ENCODE data around the gene ACBD7.

ACBD7 gene

DNA sequence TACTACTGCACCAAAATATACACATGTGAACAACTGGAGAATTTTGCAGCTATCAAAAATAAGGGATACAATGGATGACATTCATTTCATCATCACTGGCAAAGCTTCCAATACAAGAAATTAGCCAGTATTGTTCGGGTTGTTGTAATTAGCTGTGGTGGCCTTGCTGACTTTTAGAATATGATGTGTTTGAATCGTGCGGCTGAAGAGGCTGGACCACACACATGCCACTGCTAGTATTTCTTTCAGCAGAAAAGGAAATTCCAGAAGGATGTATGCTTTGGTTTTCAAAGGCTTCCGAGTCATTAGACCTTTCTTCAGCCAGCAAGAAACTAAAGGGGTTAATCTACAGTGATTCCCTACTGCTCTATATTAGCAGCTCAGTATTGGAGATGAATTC is 25.2 kb upstream of the ACBD7 start:
- H3K4me1 ChIP-seq (ENCODE audit: control insufficient read depth, insufficient read depth, low read length): no peaks in the 10 kb centered on the region
- H3K4me3 ChIP-seq (ENCODE audit: low read depth, low read length): no peak overlapping the region
- TF ChIP-seq ZNF274 (IDR thresholded peaks at IDR 0.05; ENCODE audit: low read length): no peak
- TF ChIP-seq ZNF274 (tag by site-specific recombination; IDR thresholded peaks at IDR 0.05; ENCODE audit: borderline replicate concordance): no peak
- no peak for TF ChIP-seq ZNF654 (tag by site-specific recombination; IDR thresholded peaks at IDR 0.05; ENCODE audit: low read depth)
- TF ChIP-seq GLIS1 (tag by site-specific recombination; IDR thresholded peaks at IDR 0.05): no peak
- TF ChIP-seq IKZF3 (tag by site-specific recombination; IDR thresholded peaks at IDR 0.05): no peak
- TF ChIP-seq, protein P1, sequence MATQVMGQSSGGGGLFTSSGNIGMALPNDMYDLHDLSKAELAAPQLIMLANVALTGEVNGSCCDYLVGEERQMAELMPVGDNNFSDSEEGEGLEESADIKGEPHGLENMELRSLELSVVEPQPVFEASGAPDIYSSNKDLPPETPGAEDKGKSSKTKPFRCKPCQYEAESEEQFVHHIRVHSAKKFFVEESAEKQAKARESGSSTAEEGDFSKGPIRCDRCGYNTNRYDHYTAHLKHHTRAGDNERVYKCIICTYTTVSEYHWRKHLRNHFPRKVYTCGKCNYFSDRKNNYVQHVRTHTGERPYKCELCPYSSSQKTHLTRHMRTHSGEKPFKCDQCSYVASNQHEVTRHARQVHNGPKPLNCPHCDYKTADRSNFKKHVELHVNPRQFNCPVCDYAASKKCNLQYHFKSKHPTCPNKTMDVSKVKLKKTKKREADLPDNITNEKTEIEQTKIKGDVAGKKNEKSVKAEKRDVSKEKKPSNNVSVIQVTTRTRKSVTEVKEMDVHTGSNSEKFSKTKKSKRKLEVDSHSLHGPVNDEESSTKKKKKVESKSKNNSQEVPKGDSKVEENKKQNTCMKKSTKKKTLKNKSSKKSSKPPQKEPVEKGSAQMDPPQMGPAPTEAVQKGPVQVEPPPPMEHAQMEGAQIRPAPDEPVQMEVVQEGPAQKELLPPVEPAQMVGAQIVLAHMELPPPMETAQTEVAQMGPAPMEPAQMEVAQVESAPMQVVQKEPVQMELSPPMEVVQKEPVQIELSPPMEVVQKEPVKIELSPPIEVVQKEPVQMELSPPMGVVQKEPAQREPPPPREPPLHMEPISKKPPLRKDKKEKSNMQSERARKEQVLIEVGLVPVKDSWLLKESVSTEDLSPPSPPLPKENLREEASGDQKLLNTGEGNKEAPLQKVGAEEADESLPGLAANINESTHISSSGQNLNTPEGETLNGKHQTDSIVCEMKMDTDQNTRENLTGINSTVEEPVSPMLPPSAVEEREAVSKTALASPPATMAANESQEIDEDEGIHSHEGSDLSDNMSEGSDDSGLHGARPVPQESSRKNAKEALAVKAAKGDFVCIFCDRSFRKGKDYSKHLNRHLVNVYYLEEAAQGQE (tag by site-specific recombination; IDR thresholded peaks at IDR 0.05): no peak
- TF ChIP-seq KLF8 (tag by site-specific recombination; IDR thresholded peaks at IDR 0.05): no peak
- no peak for TF ChIP-seq MZF1 (tag by site-specific recombination; IDR thresholded peaks at IDR 0.05; ENCODE audit: borderline replicate concordance)
- no peak for TF ChIP-seq ZEB2 (tag by site-specific recombination; IDR thresholded peaks at IDR 0.05)
- TF ChIP-seq ZNF791 (tag by site-specific recombination; IDR thresholded peaks at IDR 0.05): no peak
- TF ChIP-seq ZNF433 (tag by site-specific recombination; IDR thresholded peaks at IDR 0.05; ENCODE audit: low read depth): no peak
- no peak for TF ChIP-seq ZNF37A (tag by site-specific recombination; IDR thresholded peaks at IDR 0.05)
- no peak for TF ChIP-seq ZIC2 (tag by site-specific recombination; IDR thresholded peaks at IDR 0.05)
- no peak for TF ChIP-seq ZNF660 (tag by site-specific recombination; IDR thresholded peaks at IDR 0.05)
- no peak for TF ChIP-seq BCL11A (tag by site-specific recombination; IDR thresholded peaks at IDR 0.05; ENCODE audit: low read depth)
- TF ChIP-seq, protein P2, sequence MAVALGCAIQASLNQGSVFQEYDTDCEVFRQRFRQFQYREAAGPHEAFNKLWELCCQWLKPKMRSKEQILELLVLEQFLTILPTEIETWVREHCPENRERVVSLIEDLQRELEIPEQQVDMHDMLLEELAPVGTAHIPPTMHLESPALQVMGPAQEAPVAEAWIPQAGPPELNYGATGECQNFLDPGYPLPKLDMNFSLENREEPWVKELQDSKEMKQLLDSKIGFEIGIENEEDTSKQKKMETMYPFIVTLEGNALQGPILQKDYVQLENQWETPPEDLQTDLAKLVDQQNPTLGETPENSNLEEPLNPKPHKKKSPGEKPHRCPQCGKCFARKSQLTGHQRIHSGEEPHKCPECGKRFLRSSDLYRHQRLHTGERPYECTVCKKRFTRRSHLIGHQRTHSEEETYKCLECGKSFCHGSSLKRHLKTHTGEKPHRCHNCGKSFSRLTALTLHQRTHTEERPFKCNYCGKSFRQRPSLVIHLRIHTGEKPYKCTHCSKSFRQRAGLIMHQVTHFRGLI (tag by site-specific recombination; IDR thresholded peaks at IDR 0.05): no peak
- TF ChIP-seq, protein P3, sequence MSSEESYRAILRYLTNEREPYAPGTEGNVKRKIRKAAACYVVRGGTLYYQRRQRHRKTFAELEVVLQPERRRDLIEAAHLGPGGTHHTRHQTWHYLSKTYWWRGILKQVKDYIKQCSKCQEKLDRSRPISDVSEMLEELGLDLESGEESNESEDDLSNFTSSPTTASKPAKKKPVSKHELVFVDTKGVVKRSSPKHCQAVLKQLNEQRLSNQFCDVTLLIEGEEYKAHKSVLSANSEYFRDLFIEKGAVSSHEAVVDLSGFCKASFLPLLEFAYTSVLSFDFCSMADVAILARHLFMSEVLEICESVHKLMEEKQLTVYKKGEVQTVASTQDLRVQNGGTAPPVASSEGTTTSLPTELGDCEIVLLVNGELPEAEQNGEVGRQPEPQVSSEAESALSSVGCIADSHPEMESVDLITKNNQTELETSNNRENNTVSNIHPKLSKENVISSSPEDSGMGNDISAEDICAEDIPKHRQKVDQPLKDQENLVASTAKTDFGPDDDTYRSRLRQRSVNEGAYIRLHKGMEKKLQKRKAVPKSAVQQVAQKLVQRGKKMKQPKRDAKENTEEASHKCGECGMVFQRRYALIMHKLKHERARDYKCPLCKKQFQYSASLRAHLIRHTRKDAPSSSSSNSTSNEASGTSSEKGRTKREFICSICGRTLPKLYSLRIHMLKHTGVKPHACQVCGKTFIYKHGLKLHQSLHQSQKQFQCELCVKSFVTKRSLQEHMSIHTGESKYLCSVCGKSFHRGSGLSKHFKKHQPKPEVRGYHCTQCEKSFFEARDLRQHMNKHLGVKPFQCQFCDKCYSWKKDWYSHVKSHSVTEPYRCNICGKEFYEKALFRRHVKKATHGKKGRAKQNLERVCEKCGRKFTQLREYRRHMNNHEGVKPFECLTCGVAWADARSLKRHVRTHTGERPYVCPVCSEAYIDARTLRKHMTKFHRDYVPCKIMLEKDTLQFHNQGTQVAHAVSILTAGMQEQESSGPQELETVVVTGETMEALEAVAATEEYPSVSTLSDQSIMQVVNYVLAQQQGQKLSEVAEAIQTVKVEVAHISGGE (tag by site-specific recombination; conservative IDR thresholded peaks at IDR 0.05; ENCODE audit: low read depth): no peak
- TF ChIP-seq, protein P4, sequence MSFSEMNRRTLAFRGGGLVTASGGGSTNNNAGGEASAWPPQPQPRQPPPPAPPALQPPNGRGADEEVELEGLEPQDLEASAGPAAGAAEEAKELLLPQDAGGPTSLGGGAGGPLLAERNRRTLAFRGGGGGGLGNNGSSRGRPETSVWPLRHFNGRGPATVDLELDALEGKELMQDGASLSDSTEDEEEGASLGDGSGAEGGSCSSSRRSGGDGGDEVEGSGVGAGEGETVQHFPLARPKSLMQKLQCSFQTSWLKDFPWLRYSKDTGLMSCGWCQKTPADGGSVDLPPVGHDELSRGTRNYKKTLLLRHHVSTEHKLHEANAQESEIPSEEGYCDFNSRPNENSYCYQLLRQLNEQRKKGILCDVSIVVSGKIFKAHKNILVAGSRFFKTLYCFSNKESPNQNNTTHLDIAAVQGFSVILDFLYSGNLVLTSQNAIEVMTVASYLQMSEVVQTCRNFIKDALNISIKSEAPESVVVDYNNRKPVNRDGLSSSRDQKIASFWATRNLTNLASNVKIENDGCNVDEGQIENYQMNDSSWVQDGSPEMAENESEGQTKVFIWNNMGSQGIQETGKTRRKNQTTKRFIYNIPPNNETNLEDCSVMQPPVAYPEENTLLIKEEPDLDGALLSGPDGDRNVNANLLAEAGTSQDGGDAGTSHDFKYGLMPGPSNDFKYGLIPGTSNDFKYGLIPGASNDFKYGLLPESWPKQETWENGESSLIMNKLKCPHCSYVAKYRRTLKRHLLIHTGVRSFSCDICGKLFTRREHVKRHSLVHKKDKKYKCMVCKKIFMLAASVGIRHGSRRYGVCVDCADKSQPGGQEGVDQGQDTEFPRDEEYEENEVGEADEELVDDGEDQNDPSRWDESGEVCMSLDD (tag by site-specific recombination; IDR thresholded peaks at IDR 0.05): no peak
- no peaks in the 10 kb centered on the region for H3K9me3 ChIP-seq (ENCODE audit: control insufficient read depth, insufficient read depth, low read depth, low read length)
- peaks cover 26 to 65% of the 10 kb centered on the region in 2 experiments for H3K36me3 ChIP-seq (ENCODE audit: control insufficient read depth in 2 of 2, insufficient read depth in 1 of 2, low read length in 2 of 2)
- POLR2A ChIA-PET: interaction anchor here (0.7 kb wide), 1 partner anchor 55 kb away, joined by 4 read pairs; the partner anchor contains the start of gene NMT2
- no peak overlapping the region for H3K27ac ChIP-seq (ENCODE audit: extremely low read depth, low read depth, low read length)
- CTCF ChIA-PET: interaction anchor here (0.8 to 1.0 kb wide), 2 partner anchors 8 to 15 kb away, joined by 3 to 4 read pairs; no protein-coding TSS in a partner anchor
